ENCODE data around the gene CLSTN3. TPM values are rescaled to one million over a fixed set of nuclear protein-coding genes. Genes with fewer than 3 reads are reported as not detected.
A peak's percentile ranks its signal among the peaks of the same experiment; 100 is the strongest.

CLSTN3 gene
- total and polyA plus RNA-seq, 9 of the 15 experiments (the other 6 are each of a cell fraction or from before 2014, with no cell fraction given): 0.08 to 23.2 (median 11.0) TPM

DNA sequence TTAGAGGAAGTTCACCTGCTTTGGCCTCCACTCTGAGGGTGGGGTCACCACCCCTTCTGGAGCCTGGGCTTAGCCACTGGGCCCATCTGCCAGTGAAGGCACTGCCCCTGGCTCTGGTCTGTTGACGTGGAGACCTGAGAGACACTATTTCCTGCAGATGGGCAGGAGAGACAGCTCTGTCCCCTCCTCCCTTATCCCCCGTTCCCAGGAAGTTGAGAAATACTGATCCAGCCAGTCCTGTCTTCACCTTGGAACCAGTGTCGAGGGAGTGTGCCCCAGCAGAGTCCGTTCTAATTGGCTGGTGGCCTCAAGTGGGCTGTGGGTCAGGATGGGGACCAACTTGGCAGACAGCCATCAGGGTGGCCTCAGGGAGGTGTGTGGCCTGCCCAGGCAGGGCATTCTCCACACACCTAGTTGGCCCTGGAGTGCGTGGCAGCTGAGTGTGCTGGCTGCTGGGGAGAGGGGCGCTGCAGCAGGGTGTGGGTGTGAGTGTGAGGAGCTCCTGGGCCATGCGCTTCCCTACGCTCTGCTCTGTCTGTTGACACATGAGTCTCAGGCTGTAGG lies 25.4 kb downstream of the CLSTN3 start:
- Histone ChIP-seq H3K4me3 (no peak overlapping the region), H2AFZ (ENCODE audit: low read depth, low read length) (no peak overlapping the region), H3K9ac (ENCODE audit: insufficient read depth in 1 of 2, low read depth in 2 of 2, low read length in 2 of 2) (peak overlapping the region in 1 of 2 experiments; percentile 35; a peak in 1 of 4 replicates), H3K79me2 (ENCODE audit: control insufficient read depth, insufficient read depth, low read length) (no peaks in the 10 kb centered on the region), H4K20me1 (replicated peaks; ENCODE audit: control insufficient read depth, insufficient read depth, low read length) (no peaks in the 10 kb centered on the region), H3K4me2 (ENCODE audit: insufficient read depth, low read length) (no peak overlapping the region), H3K9me3 (replicated peaks; ENCODE audit: control insufficient read depth, insufficient read depth, low read depth, low read length) (no peaks in the 10 kb centered on the region), H3K4me1 (replicated peaks in 1 of 2; ENCODE audit: control insufficient read depth in 2 of 2, insufficient read depth in 2 of 2, low read length in 2 of 2) (peaks cover 0 to 9% of the 10 kb centered on the region in 2 experiments; a peak in 2 of 5 replicates), H3K27ac (ENCODE audit: extremely low read depth, low read depth, low read length) (no peak overlapping the region), H3K9me1 (ENCODE audit: control insufficient read depth, insufficient read depth, low read length) (no peaks in the 10 kb centered on the region), H3K27me3 (ENCODE audit: control insufficient read depth in 2 of 2, insufficient read depth in 2 of 2, low read length in 2 of 2) (no peaks in the 10 kb centered on the region), H3K36me3 (ENCODE audit: control insufficient read depth, insufficient read depth, low read length) (peaks cover 13% of the 10 kb centered on the region; the same call in 1 of the 3 replicates)
- no peak for FAIRE-seq
- ChIA-PET CTCF (ENCODE audit: low intra/inter-chr PET ratio) (no interaction called here), POLR2A (interaction anchor here (0.6 kb wide), 1 partner anchor 10 kb away, joined by 3 read pairs; no protein-coding TSS in a partner anchor)
- in situ Hi-C loops (cut with MboI) (no loop called here), intact Hi-C loops (cut with micrococcal nuclease) (no loop called here)
- 87% methylated on average over 7 of the region's 8 CpGs for WGBS (ENCODE audit: insufficient coverage, low coverage, missing lambda C conversion rate)
- no TSS peak for BruUV-seq (replicated peaks)
- DNase-seq (ENCODE audit: extremely low read depth in 1 of 4, low spot score in 3 of 4): no peak
- no peak for ATAC-seq
- TF ChIP-seq MAFG (tag; conservative IDR thresholded peaks at IDR 0.05) (no peak), HMGN3 (IDR thresholded peaks at IDR 0.05; ENCODE audit: borderline replicate concordance, extremely low read depth, insufficient read length, low read depth, low read length) (no peak), BCL6 (CRISPR knock-in tag; IDR thresholded peaks at IDR 0.05) (no peak), NFIC (IDR thresholded peaks at IDR 0.05) (peak; percentile 19; the same call in 1 of the 2 replicates)
- TF ChIP-seq, protein P1, sequence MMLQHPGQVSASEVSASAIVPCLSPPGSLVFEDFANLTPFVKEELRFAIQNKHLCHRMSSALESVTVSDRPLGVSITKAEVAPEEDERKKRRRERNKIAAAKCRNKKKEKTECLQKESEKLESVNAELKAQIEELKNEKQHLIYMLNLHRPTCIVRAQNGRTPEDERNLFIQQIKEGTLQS (IDR thresholded peaks at IDR 0.05): no peak
- TF ChIP-seq, protein P1 (CRISPR knock-in tag; conservative IDR thresholded peaks at IDR 0.05): no peak

All from K562 (cell line).